HepG2 (cell line): ENCODE measurements around the gene PRKCB.
"Not testable (repeated sequence)": the region's sequence is repeated elsewhere in the genome, so short reads cannot be mapped to it uniquely, and the experiment has no call there.

ENCODE experiments used
- MXI1 ChIP-seq: IDR thresholded peaks from 3 replicates; pipeline ENCODE4 v1.6.1; 2012; ENCODE audit warnings: low read depth, low read length, inconsistent platforms, borderline replicate concordance
- ZNF33B ChIP-seq: sonication (generic); formaldehyde crosslinking; IDR thresholded peaks from 2 replicates; pipeline ENCODE4 v1.5.1; 2020; ENCODE audit warnings: mild to moderate bottlenecking, missing genetic modification reagents

GRCh38 chr16:24029841-24030240, 194.1 kb downstream of the PRKCB start:
- TF ChIP-seq ZNF33B (CRISPR knock-in tag); MXI1: not testable (repeated sequence)
